ENCODE results near the gene LZTR1. TPM values are rescaled to one million over a fixed set of nuclear protein-coding genes. Genes with fewer than 3 reads are reported as not detected.
"Not testable (repeated sequence)": the region's sequence is repeated elsewhere in the genome, so short reads cannot be mapped to it uniquely, and the experiment has no call there.

The LZTR1 gene
- total RNA-seq, 1 experiment from 2014 or later: 23.4 TPM

DNA sequence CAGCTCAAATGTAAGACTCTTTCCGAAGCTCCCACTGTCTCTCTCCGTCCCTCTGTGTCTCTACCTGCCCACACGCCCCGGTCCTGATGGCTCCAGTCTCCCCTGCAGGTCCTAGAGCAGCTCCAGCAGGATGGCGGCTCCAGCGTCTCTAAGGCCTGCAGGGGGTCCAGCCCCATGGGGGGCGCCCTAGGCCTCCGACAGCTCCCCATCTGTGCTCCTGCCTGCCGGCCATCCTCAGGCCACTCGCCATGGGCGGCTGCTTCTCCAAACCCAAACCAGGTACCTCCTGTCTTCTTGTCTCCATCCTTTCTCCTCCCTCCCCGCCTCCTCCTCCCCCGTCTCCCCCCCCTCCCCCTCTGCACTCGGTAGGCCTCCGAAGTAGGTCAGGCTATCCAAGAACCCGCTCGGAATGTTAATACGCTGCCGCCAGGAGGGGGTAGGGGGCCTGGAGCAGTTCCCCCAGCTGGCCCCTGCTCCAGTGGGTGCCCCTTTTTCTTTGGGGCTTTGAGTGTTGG is 14.3 kb upstream of the LZTR1 start:
- H3F3A ChIP-seq (ENCODE audit: insufficient read depth, low read depth): no peaks in the 10 kb centered on the region
- H3K9me2 ChIP-seq (ENCODE audit: insufficient read depth): no peaks in the 10 kb centered on the region
- ChIA-PET POLR2A (ENCODE audit: unreplicated experiment) (interaction anchor here (0.6 kb wide), 1 partner anchor 88 kb away, joined by 6 read pairs; no protein-coding TSS in a partner anchor), CTCF (no interaction called here)
- no peak overlapping the region for H2AFZ ChIP-seq
- no peaks in the 10 kb centered on the region for H4K20me1 ChIP-seq (ENCODE audit: insufficient read depth)
- no peak for DNase-seq
- H3K4me1 ChIP-seq (replicated peaks; ENCODE audit: insufficient read depth): no peaks in the 10 kb centered on the region
- no TSS peak for BruUV-seq (replicated peaks)
- no peaks in the 10 kb centered on the region for H3K27me3 ChIP-seq (ENCODE audit: insufficient read depth, low read depth)
- H3K79me2 ChIP-seq (ENCODE audit: low read depth): no peaks in the 10 kb centered on the region
- no peaks in the 10 kb centered on the region for H3K36me3 ChIP-seq (ENCODE audit: low read depth)
- no peak overlapping the region for H3K4me3 ChIP-seq
- intact Hi-C loops (cut with micrococcal nuclease; ENCODE audit: unreplicated experiment): no loop called here
- TF ChIP-seq, protein P1, sequence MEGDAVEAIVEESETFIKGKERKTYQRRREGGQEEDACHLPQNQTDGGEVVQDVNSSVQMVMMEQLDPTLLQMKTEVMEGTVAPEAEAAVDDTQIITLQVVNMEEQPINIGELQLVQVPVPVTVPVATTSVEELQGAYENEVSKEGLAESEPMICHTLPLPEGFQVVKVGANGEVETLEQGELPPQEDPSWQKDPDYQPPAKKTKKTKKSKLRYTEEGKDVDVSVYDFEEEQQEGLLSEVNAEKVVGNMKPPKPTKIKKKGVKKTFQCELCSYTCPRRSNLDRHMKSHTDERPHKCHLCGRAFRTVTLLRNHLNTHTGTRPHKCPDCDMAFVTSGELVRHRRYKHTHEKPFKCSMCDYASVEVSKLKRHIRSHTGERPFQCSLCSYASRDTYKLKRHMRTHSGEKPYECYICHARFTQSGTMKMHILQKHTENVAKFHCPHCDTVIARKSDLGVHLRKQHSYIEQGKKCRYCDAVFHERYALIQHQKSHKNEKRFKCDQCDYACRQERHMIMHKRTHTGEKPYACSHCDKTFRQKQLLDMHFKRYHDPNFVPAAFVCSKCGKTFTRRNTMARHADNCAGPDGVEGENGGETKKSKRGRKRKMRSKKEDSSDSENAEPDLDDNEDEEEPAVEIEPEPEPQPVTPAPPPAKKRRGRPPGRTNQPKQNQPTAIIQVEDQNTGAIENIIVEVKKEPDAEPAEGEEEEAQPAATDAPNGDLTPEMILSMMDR (conservative IDR thresholded peaks at IDR 0.05): no peak
- TF ChIP-seq EZH2 (IDR thresholded peaks at IDR 0.05; ENCODE audit: low read depth): no peak
- no peak overlapping the region for H3K27ac ChIP-seq
- H3K9me3 ChIP-seq (ENCODE audit: insufficient read depth, low read depth): no peaks in the 10 kb centered on the region
- no peak overlapping the region for H3K4me2 ChIP-seq

DNA sequence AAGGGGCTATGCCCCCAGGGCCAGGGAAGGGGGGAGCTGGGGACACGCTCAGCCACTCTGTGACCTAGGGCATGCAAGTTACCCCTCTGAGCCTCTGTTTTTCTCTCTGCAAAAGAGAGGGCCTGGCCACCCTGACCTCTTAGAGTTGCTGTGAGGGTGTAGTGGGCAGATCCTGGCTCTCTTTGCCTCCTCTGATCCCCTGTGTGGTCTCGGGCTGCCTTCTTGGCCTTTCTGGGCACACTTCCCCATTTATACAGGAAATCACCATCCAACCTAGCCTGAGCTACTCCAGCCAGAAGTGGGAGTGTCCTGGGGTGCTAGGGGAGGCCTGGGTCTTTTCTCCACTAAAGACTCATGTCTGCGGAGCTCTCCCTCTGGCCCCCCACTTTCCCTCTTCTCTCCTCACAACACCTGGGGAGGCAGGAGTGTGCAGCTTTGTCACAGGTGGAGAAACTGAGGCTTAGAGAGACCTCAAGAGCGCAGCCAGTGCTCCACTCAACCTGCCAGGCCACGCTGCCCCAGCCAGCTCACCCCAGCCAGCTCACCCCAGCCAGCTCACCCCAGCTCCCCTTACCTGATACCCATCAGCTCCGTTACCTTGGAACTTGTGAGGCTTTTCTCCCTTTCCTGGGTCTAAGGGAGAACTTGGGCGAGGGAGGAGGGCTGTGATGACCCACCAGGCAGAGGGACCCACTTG is 13.7 kb upstream of the LZTR1 start:
- TF ChIP-seq EZH2 (IDR thresholded peaks at IDR 0.05; ENCODE audit: low read depth): no peak
- TF ChIP-seq, protein P1 (conservative IDR thresholded peaks at IDR 0.05): no peak
- CTCF ChIA-PET: no interaction called here
- no peak for DNase-seq

DNA sequence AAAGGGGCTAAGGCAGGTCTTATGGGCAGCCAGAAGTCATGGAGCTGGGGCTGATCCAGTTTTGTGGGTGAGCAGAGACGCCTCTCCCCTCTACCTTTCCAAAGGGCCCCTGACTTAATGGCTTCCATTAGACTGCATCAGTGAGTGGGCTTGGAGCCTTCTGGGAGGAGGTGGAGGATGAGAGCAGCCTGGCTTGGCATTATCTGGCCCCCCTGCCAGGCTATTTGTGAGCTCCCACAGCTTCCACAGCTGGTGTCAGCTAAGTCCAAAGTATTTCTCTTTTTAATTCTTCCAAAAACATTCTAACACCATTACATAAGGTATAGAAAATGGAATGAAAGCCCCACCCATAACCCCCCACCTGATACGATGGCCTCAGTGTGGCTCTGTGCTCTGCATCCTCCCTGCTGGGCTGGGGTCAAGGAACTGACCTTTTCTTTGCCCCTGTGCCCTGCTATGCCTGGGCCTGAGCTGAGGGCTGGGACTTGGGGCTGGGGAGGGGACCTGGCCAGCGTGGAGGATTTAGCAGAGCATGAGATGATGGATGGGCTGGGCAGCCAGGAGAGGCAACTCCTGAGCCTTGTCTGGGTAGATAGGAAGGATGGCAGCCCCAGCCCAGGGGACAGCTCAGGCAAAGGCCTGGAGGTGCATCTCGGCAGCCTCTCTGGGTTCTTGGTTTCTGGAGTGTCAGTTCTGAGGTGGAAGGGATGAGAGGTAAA is 11.0 kb upstream of the LZTR1 start:
- H3K79me2 ChIP-seq (ENCODE audit: low read depth): no peaks in the 10 kb centered on the region
- H3K9me2 ChIP-seq (ENCODE audit: insufficient read depth): no peaks in the 10 kb centered on the region
- H4K20me1 ChIP-seq (ENCODE audit: insufficient read depth): no peaks in the 10 kb centered on the region
- POLR2A ChIA-PET (ENCODE audit: unreplicated experiment): interaction anchor here (0.6 kb wide), 1 partner anchor 134 kb away, joined by 4 read pairs; no protein-coding TSS in a partner anchor
- CTCF ChIA-PET: interaction anchor here (0.5 kb wide), 1 partner anchor 204 kb away, joined by 6 read pairs; no protein-coding TSS in a partner anchor
- H3K27me3 ChIP-seq (ENCODE audit: insufficient read depth, low read depth): no peaks in the 10 kb centered on the region
- H3F3A ChIP-seq (ENCODE audit: insufficient read depth, low read depth): no peaks in the 10 kb centered on the region
- no peak overlapping the region for H3K4me3 ChIP-seq
- no peaks in the 10 kb centered on the region for H3K9me3 ChIP-seq (ENCODE audit: insufficient read depth, low read depth)
- no peak for TF ChIP-seq EZH2 (IDR thresholded peaks at IDR 0.05; ENCODE audit: low read depth)
- TF ChIP-seq, protein P1 (conservative IDR thresholded peaks at IDR 0.05): no peak
- BruUV-seq (replicated peaks): no TSS peak
- H3K4me1 ChIP-seq (replicated peaks; ENCODE audit: insufficient read depth): no peaks in the 10 kb centered on the region
- H2AFZ ChIP-seq: no peak overlapping the region
- no peak for DNase-seq
- H3K27ac ChIP-seq: no peak overlapping the region
- intact Hi-C loops (cut with micrococcal nuclease; ENCODE audit: unreplicated experiment): no loop called here
- no peaks in the 10 kb centered on the region for H3K36me3 ChIP-seq (ENCODE audit: low read depth)
- no peak overlapping the region for H3K4me2 ChIP-seq

More for the DNA sequence above, 13.7 kb upstream of the LZTR1 start:
- H3K4me3 ChIP-seq: no peak overlapping the region
- no peak overlapping the region for H3K27ac ChIP-seq
- H3K9me3 ChIP-seq (ENCODE audit: insufficient read depth, low read depth): no peaks in the 10 kb centered on the region
- H2AFZ ChIP-seq: no peak overlapping the region
- H3F3A ChIP-seq (ENCODE audit: insufficient read depth, low read depth): no peaks in the 10 kb centered on the region
- H3K79me2 ChIP-seq (ENCODE audit: low read depth): no peaks in the 10 kb centered on the region
- H3K9me2 ChIP-seq (ENCODE audit: insufficient read depth): no peaks in the 10 kb centered on the region
- no peaks in the 10 kb centered on the region for H3K27me3 ChIP-seq (ENCODE audit: insufficient read depth, low read depth)
- POLR2A ChIA-PET (ENCODE audit: unreplicated experiment): no interaction called here
- BruUV-seq (replicated peaks): no TSS peak
- no peaks in the 10 kb centered on the region for H3K36me3 ChIP-seq (ENCODE audit: low read depth)
- H3K4me1 ChIP-seq (replicated peaks; ENCODE audit: insufficient read depth): no peaks in the 10 kb centered on the region
- no peak overlapping the region for H3K4me2 ChIP-seq
- intact Hi-C loops (cut with micrococcal nuclease; ENCODE audit: unreplicated experiment): no loop called here
- H4K20me1 ChIP-seq (ENCODE audit: insufficient read depth): no peaks in the 10 kb centered on the region

DNA sequence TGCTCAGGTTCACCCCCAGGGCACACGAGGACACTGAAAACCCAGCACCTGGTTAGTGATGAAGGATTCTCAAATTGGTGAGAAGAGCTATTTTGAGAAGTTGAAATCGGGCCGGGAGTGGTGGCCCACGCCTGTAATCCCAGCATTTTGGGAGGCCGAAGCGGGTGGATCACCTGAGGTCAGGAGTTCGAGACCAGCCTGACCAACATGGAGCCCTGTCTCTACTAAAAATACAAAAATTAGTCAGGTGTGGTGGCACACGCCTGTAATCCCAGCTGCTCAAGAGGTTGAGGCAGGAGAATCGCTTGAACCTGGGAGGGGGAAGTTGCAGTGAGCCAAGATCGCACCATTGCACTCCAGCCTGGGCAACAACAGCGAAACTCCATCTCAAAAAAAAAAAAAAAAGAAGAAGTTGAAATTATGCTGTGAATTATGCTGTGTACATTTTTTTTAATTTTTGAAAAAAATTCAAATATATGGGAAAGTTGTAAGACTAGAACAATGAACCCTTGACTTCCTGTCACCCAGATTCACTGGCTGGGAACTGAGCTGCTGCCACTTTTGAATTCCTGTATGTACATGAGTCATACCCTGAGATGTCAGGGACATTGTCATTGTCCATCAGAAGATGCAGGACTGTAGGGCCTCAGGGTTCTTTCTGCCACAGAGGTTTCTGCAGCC is 9.9 kb upstream of the LZTR1 start:
- H3K79me2 ChIP-seq (ENCODE audit: low read depth); H2AFZ ChIP-seq; H3K36me3 ChIP-seq (ENCODE audit: low read depth); H3K27ac ChIP-seq; intact Hi-C loops (cut with micrococcal nuclease; ENCODE audit: unreplicated experiment); H3K4me2 ChIP-seq; H3K27me3 ChIP-seq (ENCODE audit: insufficient read depth, low read depth); H3K4me1 ChIP-seq (replicated peaks; ENCODE audit: insufficient read depth); BruUV-seq (replicated peaks); H4K20me1 ChIP-seq (ENCODE audit: insufficient read depth); H3K9me2 ChIP-seq (ENCODE audit: insufficient read depth); H3K4me3 ChIP-seq; H3F3A ChIP-seq (ENCODE audit: insufficient read depth, low read depth); H3K9me3 ChIP-seq (ENCODE audit: insufficient read depth, low read depth): not testable (repeated sequence)
- peak; percentile 25 to 64 for DNase-seq
- ChIA-PET POLR2A (ENCODE audit: unreplicated experiment) (interaction anchor here (0.6 to 0.7 kb wide), 4 partner anchors 12 to 670 kb away, joined by 3 to 8 read pairs (median 4); partner anchors contain the start of gene SDF2L1), CTCF (interaction anchor here (0.7 kb wide), 1 partner anchor 14 kb away, joined by 7 read pairs; no protein-coding TSS in a partner anchor)

All from PC-9 (cell line).